ENCODE measurements around the gene IHH. TPM values are rescaled to one million over a fixed set of nuclear protein-coding genes. Genes with fewer than 3 reads are reported as not detected.

IHH gene
- total RNA-seq, 1 experiment from 2014 or later = not detected

DNA sequence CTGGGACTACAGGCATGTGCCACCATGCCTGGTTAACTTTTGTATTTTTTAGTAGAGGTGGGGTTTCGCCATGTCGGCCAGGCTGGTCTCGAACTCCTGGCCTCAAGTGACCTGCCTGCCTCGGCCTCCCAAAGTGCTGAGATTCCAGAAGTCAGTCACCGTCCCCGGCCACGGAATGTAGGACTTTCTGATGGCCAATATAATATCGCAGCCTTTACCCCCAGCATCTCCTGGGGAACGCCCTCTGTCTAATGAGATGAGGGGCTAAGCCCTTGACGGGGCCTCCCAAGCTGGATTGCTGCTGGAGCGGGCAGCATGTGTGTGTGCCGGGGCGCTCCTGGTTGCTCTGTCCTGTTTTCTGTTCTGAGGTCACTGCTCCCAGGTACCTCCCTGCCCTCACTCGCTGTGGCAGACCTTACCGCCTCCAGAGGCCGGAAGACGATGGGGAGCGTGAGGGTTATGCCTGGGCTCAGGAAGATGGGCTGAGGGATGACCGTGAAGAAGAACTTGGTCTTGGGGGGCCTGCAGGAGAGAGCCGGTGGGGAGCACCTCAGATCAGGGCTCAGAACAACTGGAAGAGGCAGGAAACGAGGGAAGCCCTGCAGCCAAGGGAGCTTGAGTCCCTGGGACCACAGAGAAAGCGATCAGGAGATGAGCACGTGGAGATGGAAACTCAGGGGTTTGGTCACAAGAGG, 28.5 kb downstream of the IHH start:
- no CpG with 5 or more reads among the region's 23 CpGs for WGBS (ENCODE audit: extremely low coverage, insufficient read length, low lambda C conversion rate)
- no peak overlapping the region for H3K23ac ChIP-seq (ENCODE audit: insufficient read length, low read depth, low read length)
- H2AFZ ChIP-seq (ENCODE audit: low read length) = no peak overlapping the region
- no peak overlapping the region for H3K27ac ChIP-seq (ENCODE audit: insufficient read length, low read depth, low read length)
- no peaks in the 10 kb centered on the region for H3K36me3 Mint-ChIP-seq (ENCODE audit: insufficient read depth in 1 of 3, low read depth in 3 of 3)
- H3K4me3 Mint-ChIP-seq = no peak overlapping the region
- H2BK15ac ChIP-seq (ENCODE audit: low read depth, low read length) = no peak overlapping the region
- no peak overlapping the region for H3T11ph ChIP-seq (ENCODE audit: low read length)
- no peak overlapping the region for H3K18ac ChIP-seq (ENCODE audit: insufficient read length, low read depth, low read length)
- H4K20me1 ChIP-seq (ENCODE audit: control insufficient read depth, insufficient read depth, insufficient read length) = no peaks in the 10 kb centered on the region
- no peak overlapping the region for H3K4me2 ChIP-seq (ENCODE audit: insufficient read depth, insufficient read length, low read length)
- no peaks in the 10 kb centered on the region for H3K9me3 Mint-ChIP-seq
- no peak overlapping the region for H3K14ac ChIP-seq (ENCODE audit: insufficient read depth, low read length)
- H2BK120ac ChIP-seq (ENCODE audit: low read depth, low read length, poor library complexity, severe bottlenecking) = no peak overlapping the region
- no peak overlapping the region for H3K9ac ChIP-seq (ENCODE audit: extremely low read depth, insufficient read length, low read length)
- no peak overlapping the region; a peak in 1 of 7 replicates for H3K27ac Mint-ChIP-seq
- H4K5ac ChIP-seq (ENCODE audit: insufficient read length, low read depth, low read length) = no peak overlapping the region
- DNase-seq = no peak
- peaks cover 35% of the 10 kb centered on the region for H3K27me3 Mint-ChIP-seq (ENCODE audit: low read depth)
- TF ChIP-seq, protein P1, sequence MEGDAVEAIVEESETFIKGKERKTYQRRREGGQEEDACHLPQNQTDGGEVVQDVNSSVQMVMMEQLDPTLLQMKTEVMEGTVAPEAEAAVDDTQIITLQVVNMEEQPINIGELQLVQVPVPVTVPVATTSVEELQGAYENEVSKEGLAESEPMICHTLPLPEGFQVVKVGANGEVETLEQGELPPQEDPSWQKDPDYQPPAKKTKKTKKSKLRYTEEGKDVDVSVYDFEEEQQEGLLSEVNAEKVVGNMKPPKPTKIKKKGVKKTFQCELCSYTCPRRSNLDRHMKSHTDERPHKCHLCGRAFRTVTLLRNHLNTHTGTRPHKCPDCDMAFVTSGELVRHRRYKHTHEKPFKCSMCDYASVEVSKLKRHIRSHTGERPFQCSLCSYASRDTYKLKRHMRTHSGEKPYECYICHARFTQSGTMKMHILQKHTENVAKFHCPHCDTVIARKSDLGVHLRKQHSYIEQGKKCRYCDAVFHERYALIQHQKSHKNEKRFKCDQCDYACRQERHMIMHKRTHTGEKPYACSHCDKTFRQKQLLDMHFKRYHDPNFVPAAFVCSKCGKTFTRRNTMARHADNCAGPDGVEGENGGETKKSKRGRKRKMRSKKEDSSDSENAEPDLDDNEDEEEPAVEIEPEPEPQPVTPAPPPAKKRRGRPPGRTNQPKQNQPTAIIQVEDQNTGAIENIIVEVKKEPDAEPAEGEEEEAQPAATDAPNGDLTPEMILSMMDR (conservative IDR thresholded peaks at IDR 0.05) = no peak
- H3K79me2 ChIP-seq (ENCODE audit: insufficient read depth, low read length) = no peaks in the 10 kb centered on the region
- no peaks in the 10 kb centered on the region for H3K27me3 ChIP-seq (ENCODE audit: insufficient read depth, low read length)
- no peak overlapping the region for H3K4ac ChIP-seq (ENCODE audit: low read depth, low read length)
- H2BK5ac ChIP-seq (ENCODE audit: insufficient read length, low read length) = no peak overlapping the region
- no peaks in the 10 kb centered on the region for H3K9me3 ChIP-seq (ENCODE audit: control insufficient read depth, low read depth, low read length)
- peaks cover 4% of the 10 kb centered on the region in 2 experiments for H3K4me1 Mint-ChIP-seq
- H4K8ac ChIP-seq (replicated peaks; ENCODE audit: insufficient read length, low read depth, low read length) = no peak overlapping the region
- no peak overlapping the region for H3K56ac ChIP-seq (ENCODE audit: insufficient read length, low read depth, low read length)
- no peak overlapping the region for H2BK20ac ChIP-seq (ENCODE audit: low read depth, low read length, poor library complexity, severe bottlenecking)
- no peaks in the 10 kb centered on the region for H3K23me2 ChIP-seq (ENCODE audit: insufficient read length, low read depth, low read length, poor library complexity, severe bottlenecking)
- H3K4me1 ChIP-seq (ENCODE audit: insufficient read depth, low read length) = no peaks in the 10 kb centered on the region
- H2AK5ac ChIP-seq (ENCODE audit: insufficient read length, low read length) = no peak overlapping the region
- no peaks in the 10 kb centered on the region for H3K79me1 ChIP-seq (ENCODE audit: insufficient read depth, low read depth, low read length, poor library complexity, severe bottlenecking)
- no peak overlapping the region for H4K91ac ChIP-seq (ENCODE audit: insufficient read length, low read depth, low read length)
- no peak overlapping the region for H2BK12ac ChIP-seq (ENCODE audit: insufficient read length, low read depth, low read length)
